ENCODE results near the gene CLOCK.

- TF ChIP-seq POLR2A (IDR thresholded peaks at IDR 0.05; ENCODE audit: low read length) (no peak), GATA1 (IDR thresholded peaks at IDR 0.05; ENCODE audit: low read depth, low read length) (no peak)
Measured at GRCh38 chr4:55446578-55446922, 100.2 kb downstream of the CLOCK start.

Data from erythroblast (primary cell).